Measurements from ENCODE around the gene KDM4C. TPM values are rescaled to one million over a fixed set of nuclear protein-coding genes. Genes with fewer than 3 reads are reported as not detected.

KDM4C gene
- total and polyA plus RNA-seq, 2 of the 13 experiments (the other 11 are each of a cell fraction or from before 2014, with no cell fraction given) = 19.4 to 23.6 TPM

DNA sequence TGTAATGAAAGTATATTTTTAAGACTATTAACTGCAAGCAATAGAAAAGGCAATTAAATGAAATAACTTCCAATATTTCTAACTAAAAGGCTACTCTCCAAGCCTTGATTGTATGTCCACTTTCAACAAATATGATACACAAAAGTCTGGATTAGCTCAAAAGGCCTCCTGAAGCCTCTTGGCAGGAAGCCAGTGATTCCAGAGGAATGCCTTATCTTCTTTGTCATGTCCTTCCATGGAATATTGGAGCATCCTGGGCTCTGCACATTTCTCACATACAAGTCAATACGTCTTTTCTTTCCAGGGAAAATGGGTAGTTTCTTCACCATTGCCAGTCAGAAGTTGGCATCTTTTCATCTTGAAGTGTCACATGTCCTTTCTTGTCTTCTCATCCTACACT, 357.8 kb downstream of the KDM4C start:
- in situ Hi-C loops (cut with HindIII; ENCODE audit: extremely low pct_ligation_motif_present, low pct_unique_long_range_greater_than_20kb) = no loop called here
- H3K9me3 ChIP-seq (ENCODE audit: low read length) = no peaks in the 10 kb centered on the region
- DNase-seq (ENCODE audit: low spot score) (no peak), ATAC-seq (no peak), FAIRE-seq (no peak)
- H4K20me1 ChIP-seq (ENCODE audit: insufficient read depth, low read length) = no peaks in the 10 kb centered on the region
- POLR2A ChIA-PET = no interaction called here
- no peak overlapping the region for H3K27ac ChIP-seq (ENCODE audit: extremely low read length, insufficient read depth, low read length)
- no peak overlapping the region for H3K9ac ChIP-seq (ENCODE audit: insufficient read depth, low read depth, low read length)
- H2AFZ ChIP-seq (ENCODE audit: low read length) = no peak overlapping the region
- no peak overlapping the region for H3K4me2 ChIP-seq (ENCODE audit: low read depth, low read length)
- H3K79me2 ChIP-seq (ENCODE audit: insufficient read depth, low read length) = no peaks in the 10 kb centered on the region
- H3K27me3 ChIP-seq (ENCODE audit: control insufficient read depth in 1 of 2, insufficient read depth in 2 of 2, low read length in 2 of 2) = no peaks in the 10 kb centered on the region
- BruUV-seq (replicated peaks) = no TSS peak
- no peak overlapping the region for H3K4me3 ChIP-seq (replicated peaks in 1 of 3; ENCODE audit: insufficient read depth in 1 of 3, low read depth in 2 of 3, low read length in 3 of 3)
- CTCF ChIA-PET (ENCODE audit: low intra/inter-chr PET ratio, low total read pairs) = no interaction called here
- 67% methylated on average over 1 of the region's 1 CpG for WGBS (ENCODE audit: low lambda C conversion rate)
- peaks cover 1 to 7% of the 10 kb centered on the region in 2 experiments; a peak in 1 of 5 replicates for H3K36me3 ChIP-seq (replicated peaks in 1 of 2; ENCODE audit: control insufficient read depth in 1 of 2, insufficient read depth in 2 of 2, low read length in 2 of 2)
- no peaks in the 10 kb centered on the region for H3K4me1 ChIP-seq (ENCODE audit: insufficient read depth, low read length)
- TF ChIP-seq SAFB2 (CRISPR knock-in tag; IDR thresholded peaks at IDR 0.05; ENCODE audit: borderline replicate concordance, low read depth) = no peak
- no peak for TF ChIP-seq ATF7-NPFF (CRISPR knock-in tag; IDR thresholded peaks at IDR 0.05; ENCODE audit: low read depth)
- no peak for TF ChIP-seq MLXIP (CRISPR knock-in tag; IDR thresholded peaks at IDR 0.05; ENCODE audit: borderline replicate concordance)
- TF ChIP-seq AGO1 (IDR thresholded peaks at IDR 0.05; ENCODE audit: low read depth, low read length, poor library complexity, severe bottlenecking) = no peak
- no peak for TF ChIP-seq ZNF101 (CRISPR knock-in tag; IDR thresholded peaks at IDR 0.05; ENCODE audit: borderline replicate concordance, low read depth)
- TF ChIP-seq, protein P1, sequence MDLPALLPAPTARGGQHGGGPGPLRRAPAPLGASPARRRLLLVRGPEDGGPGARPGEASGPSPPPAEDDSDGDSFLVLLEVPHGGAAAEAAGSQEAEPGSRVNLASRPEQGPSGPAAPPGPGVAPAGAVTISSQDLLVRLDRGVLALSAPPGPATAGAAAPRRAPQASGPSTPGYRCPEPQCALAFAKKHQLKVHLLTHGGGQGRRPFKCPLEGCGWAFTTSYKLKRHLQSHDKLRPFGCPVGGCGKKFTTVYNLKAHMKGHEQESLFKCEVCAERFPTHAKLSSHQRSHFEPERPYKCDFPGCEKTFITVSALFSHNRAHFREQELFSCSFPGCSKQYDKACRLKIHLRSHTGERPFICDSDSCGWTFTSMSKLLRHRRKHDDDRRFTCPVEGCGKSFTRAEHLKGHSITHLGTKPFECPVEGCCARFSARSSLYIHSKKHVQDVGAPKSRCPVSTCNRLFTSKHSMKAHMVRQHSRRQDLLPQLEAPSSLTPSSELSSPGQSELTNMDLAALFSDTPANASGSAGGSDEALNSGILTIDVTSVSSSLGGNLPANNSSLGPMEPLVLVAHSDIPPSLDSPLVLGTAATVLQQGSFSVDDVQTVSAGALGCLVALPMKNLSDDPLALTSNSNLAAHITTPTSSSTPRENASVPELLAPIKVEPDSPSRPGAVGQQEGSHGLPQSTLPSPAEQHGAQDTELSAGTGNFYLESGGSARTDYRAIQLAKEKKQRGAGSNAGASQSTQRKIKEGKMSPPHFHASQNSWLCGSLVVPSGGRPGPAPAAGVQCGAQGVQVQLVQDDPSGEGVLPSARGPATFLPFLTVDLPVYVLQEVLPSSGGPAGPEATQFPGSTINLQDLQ (CRISPR knock-in tag; IDR thresholded peaks at IDR 0.05) = no peak
- no peak for TF ChIP-seq GATA4 (IDR thresholded peaks at IDR 0.05; ENCODE audit: borderline replicate concordance, low read depth)
- no peak for TF ChIP-seq SETDB1 (CRISPR knock-in tag; IDR thresholded peaks at IDR 0.05; ENCODE audit: borderline replicate concordance)
- no peak for TF ChIP-seq ZUFSP (CRISPR knock-in tag; IDR thresholded peaks at IDR 0.05; ENCODE audit: borderline replicate concordance)
- no peak for TF ChIP-seq PAWR (CRISPR knock-in tag; IDR thresholded peaks at IDR 0.05; ENCODE audit: borderline replicate concordance)
- TF ChIP-seq ZMYM2 (CRISPR knock-in tag; IDR thresholded peaks at IDR 0.05) = no peak
- TF ChIP-seq ISX (CRISPR knock-in tag; conservative IDR thresholded peaks at IDR 0.05) = no peak
- TF ChIP-seq BCL3 (CRISPR knock-in tag; IDR thresholded peaks at IDR 0.05) = no peak
- TF ChIP-seq ZNF616 (CRISPR knock-in tag; IDR thresholded peaks at IDR 0.05; ENCODE audit: low read depth) = no peak
- no peak for TF ChIP-seq IRF1 (CRISPR knock-in tag; IDR thresholded peaks at IDR 0.05; ENCODE audit: low read depth)
- intact Hi-C loops (cut with micrococcal nuclease; ENCODE audit: unreplicated experiment) = no loop called here
